COR-L47 (cell line): Measurements from ENCODE around the gene PILRB.

Experiments used
- DNase-seq: peaks from one replicate; lab custom pipeline; 2025; lab: John Stamatoyannopoulos, UW

Gene PILRB

DNA sequence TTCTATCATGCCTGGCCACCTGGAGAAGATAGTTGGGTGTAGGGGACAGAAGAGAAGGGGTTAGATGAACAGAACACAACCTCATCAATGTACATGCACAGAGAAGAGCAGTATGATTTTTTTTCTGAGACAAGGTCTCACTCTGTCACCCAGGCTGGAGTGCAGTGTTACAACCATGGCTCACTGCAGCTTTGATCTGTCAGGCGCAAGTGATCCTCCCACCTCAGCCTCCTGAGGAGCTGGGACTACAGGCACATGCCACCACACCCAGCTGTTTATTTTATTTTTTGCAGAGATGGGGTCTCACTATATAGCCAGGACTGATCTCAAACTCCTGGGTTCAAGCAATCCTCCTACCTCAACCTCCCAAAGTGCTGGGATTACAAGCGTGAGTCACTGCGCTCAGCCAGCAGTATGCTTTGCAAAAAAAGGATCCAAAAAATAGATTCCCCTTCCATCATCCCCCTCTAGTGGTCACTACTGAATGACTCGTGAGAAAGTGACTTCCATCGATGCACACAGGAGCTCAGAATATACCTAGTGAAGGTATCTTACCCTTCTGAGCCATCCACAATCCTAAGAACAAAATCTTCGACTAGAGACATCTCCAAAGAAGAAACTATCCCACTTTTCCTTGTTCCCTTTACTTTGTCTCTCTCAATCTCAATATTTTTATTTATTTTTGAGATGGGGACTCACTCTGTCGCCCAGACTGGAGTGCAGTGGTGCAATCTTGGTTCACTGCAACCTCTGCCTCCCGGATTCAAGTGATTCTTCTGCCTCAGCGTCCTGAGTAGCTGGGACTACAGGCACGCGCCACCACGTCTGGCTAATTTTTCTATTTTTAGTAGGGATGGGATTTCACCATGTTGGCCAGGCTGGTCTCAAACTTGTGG, 49.6 kb downstream of the PILRB start:
- DNase-seq = peak; percentile 28

DNA sequence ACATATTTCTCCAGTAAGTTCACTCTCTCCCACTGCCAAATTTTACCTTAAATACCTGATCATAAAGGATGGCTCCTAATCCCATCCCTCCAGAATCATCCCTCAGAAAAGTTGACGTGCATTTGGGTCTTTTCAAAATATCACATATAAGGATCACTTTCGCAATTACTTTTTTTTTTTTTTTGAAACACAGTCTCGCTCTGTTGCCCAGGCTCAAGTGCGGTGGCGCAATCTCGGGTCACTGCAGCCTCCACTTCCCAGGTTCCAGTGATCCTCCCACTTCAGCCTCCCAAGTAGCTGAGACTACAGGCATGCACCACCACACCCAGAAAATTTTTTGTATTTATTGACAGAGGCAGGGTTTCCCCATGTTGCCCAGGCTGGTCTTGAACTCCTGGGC, 53.2 kb downstream of the PILRB start:
- DNase-seq = no peak

DNA sequence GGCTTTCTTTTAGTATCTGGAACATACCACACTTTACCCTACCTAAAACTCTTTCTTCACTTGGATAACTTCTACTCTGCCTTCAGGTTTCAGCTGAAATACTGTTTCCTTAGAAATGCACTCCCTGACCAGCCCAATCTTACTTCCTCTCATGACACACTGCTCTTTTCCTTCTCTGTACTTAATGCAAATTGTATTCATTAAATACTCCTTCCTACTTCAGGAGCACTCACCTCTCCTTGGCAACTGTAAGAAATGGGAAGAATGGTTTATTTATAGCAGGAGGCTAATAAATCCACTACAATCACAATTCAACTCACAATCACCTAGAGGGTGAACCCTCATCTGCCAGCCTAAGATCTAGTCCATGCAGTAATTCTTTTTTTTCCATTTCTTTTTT, 55.4 kb downstream of the PILRB start:
- DNase-seq = no peak

DNA sequence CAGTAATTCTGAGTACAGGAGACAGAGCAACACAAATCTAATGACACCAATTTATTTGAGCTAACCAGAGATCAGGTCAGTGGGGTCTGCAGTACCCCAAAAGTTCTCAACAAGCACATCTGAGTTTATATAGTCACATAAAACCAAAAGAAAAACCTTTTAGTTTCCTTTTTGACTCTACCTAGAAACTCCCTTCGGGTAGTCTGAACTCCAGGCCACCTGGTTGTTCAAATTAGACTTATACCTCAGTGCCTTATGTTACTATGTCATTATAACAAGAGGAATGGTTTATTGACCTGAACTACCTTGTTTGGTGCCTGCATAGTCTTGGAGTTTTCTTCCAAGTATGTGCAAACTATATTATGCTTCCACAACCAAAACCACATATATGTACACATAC, 56.0 kb downstream of the PILRB start:
- no peak for DNase-seq

- DNase-seq = no peak
Measured at GRCh38 chr7:100415448-100415847, 57.5 kb downstream of the PILRB start.
